Breast epithelium (tissue), 4 donors: ENCODE measurements around the gene SYT2. TPM values are rescaled to one million over a fixed set of nuclear protein-coding genes. Genes with fewer than 3 reads are reported as not detected.
"Not testable (repeated sequence)": the region's sequence is repeated elsewhere in the genome, so short reads cannot be mapped to it uniquely, and the experiment has no call there.

Experiments used
- DNase-seq, 2 donors: peaks; one replicate each; pipeline ENCODE4 v3.0.0-alpha.2; 2019; ENCODE audit warnings: low spot score in 2 of 2
- H3K27ac ChIP-seq, 2 donors: fragments of 200-600 bp; sonication (generic) in 1 of 2; one replicate each; pipeline ENCODE4 v1.5.1; 2016 to 2019; ENCODE audit warnings: mild to moderate bottlenecking in 1 of 2
- H3K27me3 ChIP-seq, 2 donors: fragments of 200-600 bp; sonication (generic) in 1 of 2; one replicate each; pipeline versions ENCODE4 v1.5.1 to v1.6.0; 2017 to 2019; ENCODE audit warnings: control low read depth in 1 of 2, mild to moderate bottlenecking in 1 of 2
- H3K36me3 ChIP-seq: fragments of 200-600 bp; one replicate; pipeline ENCODE4 v1.5.1; 2019
- H3K4me1 ChIP-seq, 2 donors: fragments of 200-600 bp; sonication (generic); one replicate each; pipeline ENCODE4 v1.5.1; 2016 to 2019; ENCODE audit warnings: control low read depth in 1 of 2
- H3K4me3 ChIP-seq, 3 donors: fragments of 200-600 bp; sonication (generic); 1 replicate in 2 of 3; 2 replicates in 1 of 3; pipeline ENCODE4 v1.5.1; 2016 to 2019; ENCODE audit warnings: mild to moderate bottlenecking in 3 of 3, moderate library complexity in 2 of 3
- H3K9me3 ChIP-seq, 2 donors: fragments of 200-600 bp; sonication (generic) in 1 of 2; one replicate each; pipeline ENCODE4 v1.5.1; 2016 to 2019; ENCODE audit warnings: control low read depth in 1 of 2
- POLR2A ChIP-seq: fragments of 450-650 bp; IDR thresholded peaks from one replicate; pipeline ENCODE4 v1.6.1; 2016; ENCODE audit warnings: antibody characterized with exemption, mild to moderate bottlenecking, moderate library complexity
- POLR2AphosphoS5 ChIP-seq, 3 donors: sonication (generic); formaldehyde crosslinking; IDR thresholded peaks; one replicate each; pipeline ENCODE4 v1.6.1; 2017; ENCODE audit warnings: antibody characterized with exemption in 3 of 3
- intact Hi-C: fragments of 100-400 bp; cut with DNase I; formaldehyde crosslinking; loops from one replicate; pipeline ENCODE4 v1.15.1; 2023; ENCODE audit warnings: low total_unique reads
- total RNA-seq, 3 donors: library from RNA; depleted of rRNA; stranded (reverse); fragments of >200 nt; gene quantifications; one replicate each; pipeline ENCODE4 v1.1.0, GENCODE V29; 2016
- TF ChIP-seq, protein P1 (sequence below), 3 donors: fragments of 450-650 bp; IDR thresholded peaks; one replicate each; pipeline ENCODE4 v1.5.1; 2016 to 2017; ENCODE audit warnings: antibody characterized with exemption in 3 of 3, mild to moderate bottlenecking in 3 of 3, moderate library complexity in 3 of 3

SYT2 gene
- total RNA-seq, 3 donors from 2014 or later: under 0.01 to 0.15 (median under 0.01) TPM

DNA sequence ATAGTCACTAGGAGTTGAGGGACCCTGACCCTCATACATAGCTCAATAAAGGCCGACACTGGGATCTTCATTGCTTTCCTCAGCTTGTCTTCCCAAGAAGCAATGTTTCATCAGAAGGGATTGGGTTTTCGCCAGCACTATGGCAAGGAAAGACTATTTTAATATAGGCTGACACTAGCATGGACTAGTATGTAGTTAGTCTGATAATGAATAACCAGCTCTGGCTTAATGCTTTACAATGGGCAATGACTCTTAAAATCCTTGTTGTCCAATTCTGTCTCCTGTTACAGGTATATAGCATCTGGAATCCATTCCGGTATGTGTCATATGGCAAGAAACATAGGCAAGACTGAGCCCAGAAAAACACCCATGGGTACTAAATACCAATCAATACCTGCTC is 15.3 kb upstream of the SYT2 start:
- Histone ChIP-seq H3K4me1 (no peaks in the 10 kb centered on the region), H3K27me3 (no peaks in the 10 kb centered on the region), H3K9me3 (no peaks in the 10 kb centered on the region), H3K27ac (no peak overlapping the region), H3K4me3 (no peak overlapping the region), H3K36me3 (peaks cover 14% of the 10 kb centered on the region)
- intact Hi-C loops: no loop called here
- TF ChIP-seq, protein P1, sequence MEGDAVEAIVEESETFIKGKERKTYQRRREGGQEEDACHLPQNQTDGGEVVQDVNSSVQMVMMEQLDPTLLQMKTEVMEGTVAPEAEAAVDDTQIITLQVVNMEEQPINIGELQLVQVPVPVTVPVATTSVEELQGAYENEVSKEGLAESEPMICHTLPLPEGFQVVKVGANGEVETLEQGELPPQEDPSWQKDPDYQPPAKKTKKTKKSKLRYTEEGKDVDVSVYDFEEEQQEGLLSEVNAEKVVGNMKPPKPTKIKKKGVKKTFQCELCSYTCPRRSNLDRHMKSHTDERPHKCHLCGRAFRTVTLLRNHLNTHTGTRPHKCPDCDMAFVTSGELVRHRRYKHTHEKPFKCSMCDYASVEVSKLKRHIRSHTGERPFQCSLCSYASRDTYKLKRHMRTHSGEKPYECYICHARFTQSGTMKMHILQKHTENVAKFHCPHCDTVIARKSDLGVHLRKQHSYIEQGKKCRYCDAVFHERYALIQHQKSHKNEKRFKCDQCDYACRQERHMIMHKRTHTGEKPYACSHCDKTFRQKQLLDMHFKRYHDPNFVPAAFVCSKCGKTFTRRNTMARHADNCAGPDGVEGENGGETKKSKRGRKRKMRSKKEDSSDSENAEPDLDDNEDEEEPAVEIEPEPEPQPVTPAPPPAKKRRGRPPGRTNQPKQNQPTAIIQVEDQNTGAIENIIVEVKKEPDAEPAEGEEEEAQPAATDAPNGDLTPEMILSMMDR (IDR thresholded peaks at IDR 0.05): no peak
- no peak for TF ChIP-seq POLR2AphosphoS5 (IDR thresholded peaks at IDR 0.05)
- no peak for TF ChIP-seq POLR2A
- DNase-seq: no peak

GRCh38 chr1:202723708-202724107 is 13.5 kb upstream of the SYT2 start:
- Histone ChIP-seq H3K9me3 (no peaks in the 10 kb centered on the region), H3K4me3 (no peak overlapping the region), H3K4me1 (no peaks in the 10 kb centered on the region), H3K27ac (no peak overlapping the region), H3K27me3 (no peaks in the 10 kb centered on the region), H3K36me3 (no peaks in the 10 kb centered on the region)
- intact Hi-C loops: no loop called here
- TF ChIP-seq, protein P1 (IDR thresholded peaks at IDR 0.05): no peak
- no peak for TF ChIP-seq POLR2A
- no peak for TF ChIP-seq POLR2AphosphoS5 (IDR thresholded peaks at IDR 0.05)
- no peak for DNase-seq

DNA sequence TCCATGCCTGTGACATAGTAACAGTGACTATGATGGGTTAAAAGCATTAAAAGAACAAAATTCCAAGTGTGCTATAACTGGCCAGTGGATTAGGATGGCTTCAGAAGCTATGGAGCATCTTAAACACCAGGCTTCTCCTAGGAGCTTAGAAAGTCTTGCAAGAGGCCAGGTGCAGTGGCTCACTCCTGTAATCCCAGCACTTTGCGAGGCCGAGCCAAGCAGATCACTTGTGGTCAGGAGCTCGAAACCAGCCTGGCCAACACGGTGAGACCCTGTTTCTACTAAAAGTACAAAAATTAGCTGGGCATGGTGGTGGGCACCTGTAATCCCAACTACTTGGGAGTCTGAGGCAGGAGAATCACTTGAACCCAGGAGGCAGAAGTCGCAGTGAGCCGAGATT is 12.8 kb upstream of the SYT2 start:
- H3K9me3 ChIP-seq, H3K4me3 ChIP-seq, H3K4me1 ChIP-seq, H3K36me3 ChIP-seq, intact Hi-C loops, H3K27me3 ChIP-seq, H3K27ac ChIP-seq, DNase-seq: not testable (repeated sequence)

DNA sequence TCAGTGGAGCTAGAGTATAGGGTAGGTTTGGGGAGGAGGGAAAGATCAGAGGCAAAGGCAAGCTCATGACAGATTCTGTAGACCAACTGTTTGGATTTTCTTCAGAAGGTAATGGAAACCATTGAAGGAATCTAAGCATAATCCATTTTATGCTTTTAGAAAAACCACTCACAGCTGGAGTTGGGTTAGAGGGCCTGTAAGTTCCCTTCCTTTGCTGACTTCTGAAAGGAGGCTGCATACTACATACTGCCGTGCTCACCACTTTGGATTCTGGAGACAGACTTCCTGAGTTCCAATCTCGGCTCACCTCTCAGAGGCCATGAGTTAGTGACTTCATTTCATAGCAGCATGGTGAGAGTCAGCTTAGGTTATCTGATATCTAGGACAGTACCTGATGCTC is 6.4 kb upstream of the SYT2 start:
- H3K27me3 ChIP-seq: no peaks in the 10 kb centered on the region
- intact Hi-C loops: no loop called here
- no peak for DNase-seq

GRCh38 chr1:202714202-202714601 is 3.9 kb upstream of the SYT2 start:
- H3K27ac ChIP-seq, intact Hi-C loops, H3K36me3 ChIP-seq, H3K4me3 ChIP-seq, H3K4me1 ChIP-seq, H3K9me3 ChIP-seq, DNase-seq: not testable (repeated sequence)
- peaks cover 9 to 17% of the 10 kb centered on the region in 2 donors for H3K27me3 ChIP-seq

More for the DNA sequence above, 6.4 kb upstream of the SYT2 start:
- H3K9me3 ChIP-seq: no peaks in the 10 kb centered on the region
- H3K4me1 ChIP-seq: no peaks in the 10 kb centered on the region
- H3K27ac ChIP-seq: no peak overlapping the region
- no peaks in the 10 kb centered on the region for H3K36me3 ChIP-seq
- H3K4me3 ChIP-seq: no peak overlapping the region
- TF ChIP-seq POLR2A (no peak), POLR2AphosphoS5 (IDR thresholded peaks at IDR 0.05) (no peak)
- TF ChIP-seq, protein P1 (IDR thresholded peaks at IDR 0.05): no peak

GRCh38 chr1:202713110-202713509 is 2.9 kb upstream of the SYT2 start:
- intact Hi-C loops: no loop called here

More at GRCh38 chr1:202713110-202713509, 2.9 kb upstream of the SYT2 start:
- no peak for TF ChIP-seq POLR2A
- Histone ChIP-seq H3K9me3 (no peaks in the 10 kb centered on the region), H3K36me3 (no peaks in the 10 kb centered on the region), H3K4me3 (no peak overlapping the region), H3K4me1 (peaks cover 6 to 8% of the 10 kb centered on the region in 2 donors), H3K27me3 (peaks cover 15 to 28% of the 10 kb centered on the region in 2 donors), H3K27ac (no peak overlapping the region)
- DNase-seq: no peak
